Keratinocyte (primary cell): ENCODE measurements around the gene GAL3ST2. TPM values are rescaled to one million over a fixed set of nuclear protein-coding genes. Genes with fewer than 3 reads are reported as not detected.

Experiments
- DNase-seq: peaks from one replicate; pipeline ENCODE4 v3.0.0-alpha.2; 2011; ENCODE audit warnings: low read depth, missing footprints, low spot score
- FAIRE-seq: peaks from 2 replicates; lab custom pipeline; 2011; peaks lifted over from hg19 to GRCh38; lab: Jason Lieb, UNC
- H2AFZ ChIP-seq: 2 replicates; pipeline ENCODE4 v1.6.0; 2012; ENCODE audit warnings: low read length, control low read depth, inconsistent platforms; ENCODE audit not compliant: control insufficient read depth
- H3K27ac ChIP-seq: 2 replicates; pipeline ENCODE4 v1.5.1; 2011; ENCODE audit warnings: low read length; ENCODE audit not compliant: control insufficient read depth, insufficient read depth
- H3K27me3 ChIP-seq: 3 replicates; pipeline ENCODE4 v1.6.0; 2011; ENCODE audit warnings: low read length; ENCODE audit not compliant: control insufficient read depth, insufficient read depth; ENCODE audit errors: extremely low read depth
- H3K36me3 ChIP-seq, 2 experiments: 2 replicates in 1 of 2; 3 replicates in 1 of 2; pipeline ENCODE4 v1.5.1; 2011; ENCODE audit warnings: low read length in 2 of 2, mild to moderate bottlenecking in 1 of 2; ENCODE audit not compliant: control insufficient read depth in 2 of 2, insufficient read depth in 2 of 2; ENCODE audit errors: extremely low read depth in 1 of 2
- H3K4me1 ChIP-seq: 3 replicates; pipeline ENCODE4 v1.5.1; 2011; ENCODE audit warnings: low read length; ENCODE audit not compliant: control insufficient read depth, insufficient read depth; ENCODE audit errors: extremely low read depth
- H3K4me2 ChIP-seq: 3 replicates; pipeline ENCODE4 v1.6.0; 2011; ENCODE audit warnings: low read depth, low read length; ENCODE audit not compliant: control insufficient read depth, insufficient read depth; ENCODE audit errors: extremely low read depth
- H3K4me3 ChIP-seq, 3 experiments: fragments of 200-600 bp in 1 of 3; sonication (generic) in 1 of 3; 2 replicates in 2 of 3; 3 replicates in 1 of 3; pipeline ENCODE4 v1.5.1; 2011 to 2016; ENCODE audit warnings: low read length in 3 of 3, mild to moderate bottlenecking in 3 of 3, control low read depth in 2 of 3, inconsistent platforms in 1 of 3, low read depth in 1 of 3, mixed read lengths in 1 of 3, mixed run types in 1 of 3, moderate library complexity in 1 of 3; ENCODE audit not compliant: control insufficient read depth in 2 of 3, insufficient read depth in 2 of 3; ENCODE audit errors: extremely low read depth in 1 of 3
- H3K79me2 ChIP-seq: 2 replicates; pipeline ENCODE4 v1.6.0; 2012; ENCODE audit warnings: low read length; ENCODE audit not compliant: control insufficient read depth, insufficient read depth
- H3K9ac ChIP-seq: 3 replicates; pipeline ENCODE4 v1.6.0; 2011; ENCODE audit warnings: low read length; ENCODE audit not compliant: control insufficient read depth, insufficient read depth; ENCODE audit errors: extremely low read depth
- H3K9me1 ChIP-seq: 3 replicates; pipeline ENCODE4 v1.6.0; 2011; ENCODE audit warnings: low read length; ENCODE audit not compliant: control insufficient read depth, insufficient read depth; ENCODE audit errors: extremely low read depth
- H3K9me3 ChIP-seq: 2 replicates; pipeline ENCODE4 v1.5.1; 2012; ENCODE audit warnings: low read depth, low read length; ENCODE audit not compliant: control insufficient read depth
- H4K20me1 ChIP-seq: 3 replicates; pipeline ENCODE4 v1.6.0; 2011; ENCODE audit warnings: low read length; ENCODE audit not compliant: control insufficient read depth, insufficient read depth; ENCODE audit errors: extremely low read depth
- EZH2 ChIP-seq: IDR thresholded peaks from one replicate; pipeline ENCODE4 v1.6.1; 2012; ENCODE audit warnings: inconsistent platforms, mild to moderate bottlenecking, low read length, moderate library complexity
- dilution Hi-C: fragments of 300-500 bp; cut with MboI; formaldehyde crosslinking; loops from one replicate; pipeline ENCODE4 v1.7.0; 2020; ENCODE audit warnings: low sequenced_read_pairs; ENCODE audit not compliant: extremely low pct_ligation_motif_present
- polyA plus RNA-seq, 5 experiments: library from polyadenylated mRNA; depleted of rRNA in 3 of 5; stranded (reverse) in 3 of 5; stranded (forward) in 1 of 5; unstranded in 1 of 5; fragments of >200 nt; gene quantifications; 1 replicate in 1 of 5; 2 replicates in 3 of 5; 3 replicates in 1 of 5; pipeline versions ENCODE4 v1.2.1 to v1.2.3, GENCODE V29; 2011 to 2012; ENCODE audit warnings: missing spikeins in 2 of 5, low read depth in 1 of 5, low replicate concordance in 1 of 5
- TF ChIP-seq, protein P1 (sequence below), 3 experiments: IDR thresholded peaks in 1 of 3; conservative IDR thresholded peaks in 1 of 3; optimal IDR thresholded peaks in 1 of 3; 2 replicates in 2 of 3; 3 replicates in 1 of 3; pipeline versions ENCODE3 to v1.5.1; 2011; ENCODE audit warnings: low read length in 3 of 3, mild to moderate bottlenecking in 3 of 3, moderate library complexity in 2 of 3, control low read depth in 1 of 3, inconsistent platforms in 1 of 3; ENCODE audit not compliant: insufficient read depth in 2 of 3; ENCODE audit errors: extremely low read depth in 1 of 3

Gene GAL3ST2
- polyA plus RNA-seq, 1 donor (not counting 4 experiments of a cell fraction or from before 2014, with no cell fraction given), result not detected

DNA sequence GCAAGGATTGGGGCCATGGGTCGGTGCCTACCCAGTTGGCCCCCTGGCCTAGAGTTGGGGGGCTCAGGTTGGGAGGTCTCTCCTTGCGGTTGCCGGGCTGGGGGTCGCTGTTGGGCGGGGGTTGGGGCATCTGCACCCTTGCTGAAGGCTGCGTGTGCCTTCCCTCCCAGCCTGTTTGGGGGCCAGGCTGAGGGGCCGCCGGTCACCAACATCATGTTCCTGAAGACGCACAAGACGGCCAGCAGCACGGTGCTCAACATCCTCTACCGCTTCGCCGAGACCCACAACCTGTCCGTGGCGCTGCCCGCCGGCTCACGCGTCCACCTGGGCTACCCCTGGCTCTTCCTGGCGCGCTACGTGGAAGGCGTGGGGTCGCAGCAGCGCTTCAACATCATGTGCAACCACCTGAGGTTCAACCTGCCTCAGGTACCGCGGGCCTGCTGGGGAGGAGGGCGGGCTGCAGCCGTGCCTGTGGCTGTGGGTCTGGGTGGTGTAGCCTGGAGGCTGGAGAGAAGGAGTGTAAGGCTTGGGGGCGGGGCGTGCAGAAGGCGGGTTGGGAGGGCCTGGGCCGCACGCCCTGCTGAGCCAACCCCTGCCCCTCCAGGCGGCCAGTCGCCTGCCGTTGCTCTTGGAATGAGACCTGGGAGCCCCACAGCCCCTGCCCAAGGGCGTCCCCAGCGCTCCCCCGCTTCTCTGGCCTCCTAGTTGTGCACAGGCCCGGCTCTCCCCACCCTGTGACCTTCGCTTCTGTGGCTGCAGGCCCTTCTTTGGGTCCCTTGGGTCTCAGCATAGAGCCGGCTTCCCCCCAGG, 25.2 kb downstream of the GAL3ST2 start:
- no peak for FAIRE-seq
- dilution Hi-C loops, result no loop called here

GRCh38 chr2:241802421-241803318, 26.0 kb downstream of the GAL3ST2 start:
- Histone ChIP-seq H3K79me2 (no peaks in the 10 kb centered on the region), H3K4me1 (no peaks in the 10 kb centered on the region), H3K4me3 (peak overlapping the region in 1 of 3 experiments; percentile 66), H4K20me1 (no peaks in the 10 kb centered on the region), H3K27ac (no peak overlapping the region), H3K9me3 (no peaks in the 10 kb centered on the region), H3K27me3 (peaks cover 20% of the 10 kb centered on the region), H3K36me3 (no peaks in the 10 kb centered on the region), H3K9ac (no peak overlapping the region), H3K4me2 (peak overlapping the region; percentile 76), H2AFZ (peak overlapping the region; percentile 86), H3K9me1 (no peaks in the 10 kb centered on the region)
- no peak for FAIRE-seq
- dilution Hi-C loops, result no loop called here
- TF ChIP-seq EZH2, result no peak
- TF ChIP-seq, protein P1, sequence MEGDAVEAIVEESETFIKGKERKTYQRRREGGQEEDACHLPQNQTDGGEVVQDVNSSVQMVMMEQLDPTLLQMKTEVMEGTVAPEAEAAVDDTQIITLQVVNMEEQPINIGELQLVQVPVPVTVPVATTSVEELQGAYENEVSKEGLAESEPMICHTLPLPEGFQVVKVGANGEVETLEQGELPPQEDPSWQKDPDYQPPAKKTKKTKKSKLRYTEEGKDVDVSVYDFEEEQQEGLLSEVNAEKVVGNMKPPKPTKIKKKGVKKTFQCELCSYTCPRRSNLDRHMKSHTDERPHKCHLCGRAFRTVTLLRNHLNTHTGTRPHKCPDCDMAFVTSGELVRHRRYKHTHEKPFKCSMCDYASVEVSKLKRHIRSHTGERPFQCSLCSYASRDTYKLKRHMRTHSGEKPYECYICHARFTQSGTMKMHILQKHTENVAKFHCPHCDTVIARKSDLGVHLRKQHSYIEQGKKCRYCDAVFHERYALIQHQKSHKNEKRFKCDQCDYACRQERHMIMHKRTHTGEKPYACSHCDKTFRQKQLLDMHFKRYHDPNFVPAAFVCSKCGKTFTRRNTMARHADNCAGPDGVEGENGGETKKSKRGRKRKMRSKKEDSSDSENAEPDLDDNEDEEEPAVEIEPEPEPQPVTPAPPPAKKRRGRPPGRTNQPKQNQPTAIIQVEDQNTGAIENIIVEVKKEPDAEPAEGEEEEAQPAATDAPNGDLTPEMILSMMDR (optimal IDR thresholded peaks at IDR 0.05 in 1 of 3, IDR thresholded peaks at IDR 0.05 in 1 of 3, conservative IDR thresholded peaks at IDR 0.05 in 1 of 3; ENCODE audit: extremely low read depth in 1 of 3, insufficient read depth in 2 of 3, low read length in 3 of 3), result no peak
- DNase-seq, result no peak

More for the DNA sequence above, 25.2 kb downstream of the GAL3ST2 start:
- Histone ChIP-seq H3K9ac (no peak overlapping the region), H3K27me3 (peaks cover 20% of the 10 kb centered on the region), H3K4me1 (no peaks in the 10 kb centered on the region), H3K9me1 (no peaks in the 10 kb centered on the region), H3K36me3 (no peaks in the 10 kb centered on the region), H3K9me3 (no peaks in the 10 kb centered on the region), H3K79me2 (no peaks in the 10 kb centered on the region), H3K4me3 (no peak overlapping the region), H3K27ac (no peak overlapping the region), H4K20me1 (no peaks in the 10 kb centered on the region), H3K4me2 (no peak overlapping the region), H2AFZ (no peak overlapping the region)
- no peak for TF ChIP-seq EZH2
- TF ChIP-seq, protein P1 (optimal IDR thresholded peaks at IDR 0.05 in 1 of 3, IDR thresholded peaks at IDR 0.05 in 1 of 3, conservative IDR thresholded peaks at IDR 0.05 in 1 of 3; ENCODE audit: extremely low read depth in 1 of 3, insufficient read depth in 2 of 3, low read length in 3 of 3), result no peak
- DNase-seq, result no peak
